K562 (cell line): ENCODE results near the gene BCORL1.

Source experiments
- EP300 ChIP-seq: IDR thresholded peaks from 2 replicates; pipeline ENCODE4 v1.6.1; 2012; ENCODE audit warnings: low read length, improper control_type of control experiment
- MCM3 ChIP-seq: fragments of 450-650 bp; IDR thresholded peaks from 2 replicates; pipeline ENCODE4 v1.6.1; 2016
- PCBP1 ChIP-seq: fragments of 200-400 bp; formaldehyde crosslinking; IDR thresholded peaks from 2 replicates; pipeline ENCODE4 v1.6.1; 2018; ENCODE audit warnings: mild to moderate bottlenecking, low read depth, low read length; ENCODE audit not compliant: poor library complexity, severe bottlenecking
- POLR2A ChIP-seq: fragments of 450-650 bp; conservative IDR thresholded peaks from 2 replicates; pipeline ENCODE4 v1.6.1; 2016
- SMAD3 ChIP-seq: fragments of 450-650 bp; formaldehyde crosslinking; conservative IDR thresholded peaks from 2 replicates; pipeline ENCODE4 v1.4.0; 2020; ENCODE audit warnings: mild to moderate bottlenecking
- TAF1 ChIP-seq: IDR thresholded peaks from 2 replicates; pipeline ENCODE4 v1.6.1; 2011; ENCODE audit warnings: mild to moderate bottlenecking, low read length, moderate library complexity; ENCODE audit not compliant: insufficient read depth, control insufficient read depth, severe bottlenecking; ENCODE audit errors: extremely low read depth
- TEAD2 ChIP-seq: fragments of 450-650 bp; IDR thresholded peaks from 2 replicates; pipeline ENCODE4 v1.6.1; 2016; ENCODE audit warnings: missing genetic modification characterization, control low read depth, missing compliant biosample characterization
- ZNF354B ChIP-seq: fragments of 250-450 bp; sonication (Bioruptor Pico); IDR thresholded peaks from 2 replicates; pipeline ENCODE4 v1.4.0; 2020
- TF ChIP-seq, protein P1 (sequence below): fragments of 250-450 bp; sonication (Bioruptor Pico); IDR thresholded peaks from 2 replicates; pipeline ENCODE4 v1.5.0; 2021; ENCODE audit warnings: mild to moderate bottlenecking, borderline replicate concordance
- TF ChIP-seq, protein P2 (sequence below): fragments of 450-650 bp; IDR thresholded peaks from 2 replicates; pipeline ENCODE4 v1.6.1; 2016; ENCODE audit warnings: antibody characterized with exemption
- TF ChIP-seq, protein P3 (sequence below): sonication (generic); formaldehyde crosslinking; IDR thresholded peaks from 2 replicates; pipeline ENCODE4 v1.9.0; 2022; ENCODE audit warnings: mild to moderate bottlenecking, missing genetic modification reagents
- TF ChIP-seq, protein P4 (sequence below), 3 experiments: fragments of 200-800 bp in 1 of 3; fragments of 250-450 bp in 1 of 3; fragments of 450-650 bp in 1 of 3; sonication (Bioruptor Pico) in 1 of 3; sonication (Bioruptor generic) in 1 of 3; formaldehyde crosslinking in 1 of 3; IDR thresholded peaks; 2 replicates each; pipeline versions ENCODE4 v1.6.1 to v1.8.0; 2016 to 2022; ENCODE audit warnings: mild to moderate bottlenecking in 2 of 3, missing genetic modification characterization in 2 of 3, missing compliant biosample characterization in 1 of 3, moderate library complexity in 1 of 3
- TF ChIP-seq, protein P5 (sequence below): sonication (generic); formaldehyde crosslinking; IDR thresholded peaks from 2 replicates; pipeline ENCODE4 v1.8.0; 2023; ENCODE audit warnings: mild to moderate bottlenecking, missing genetic modification reagents
- TF ChIP-seq, protein P6 (sequence below): IDR thresholded peaks from 2 replicates; pipeline ENCODE4 v1.6.1; 2012; ENCODE audit warnings: low read depth, low read length, improper control_type of control experiment, borderline replicate concordance

DNA sequence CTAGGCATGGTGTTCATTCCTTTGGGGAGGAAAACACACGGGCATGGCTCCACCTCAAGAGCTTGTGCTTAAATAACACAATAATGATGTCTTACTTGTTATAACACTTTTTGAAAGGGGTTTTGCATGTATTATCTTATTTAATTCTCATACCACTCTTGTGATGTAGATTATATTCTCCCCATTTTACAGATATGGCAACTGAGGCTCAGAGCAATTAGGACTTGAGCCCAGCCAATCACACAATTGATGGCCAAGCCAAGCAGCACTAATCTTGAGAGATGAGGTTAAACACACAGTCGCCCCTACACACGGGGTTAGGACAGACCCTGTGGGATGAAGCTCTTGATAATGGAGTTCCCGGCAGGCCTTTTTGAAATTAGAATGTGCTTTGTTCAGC, 45.1 kb downstream of the BCORL1 start:
- TF ChIP-seq, protein P1, sequence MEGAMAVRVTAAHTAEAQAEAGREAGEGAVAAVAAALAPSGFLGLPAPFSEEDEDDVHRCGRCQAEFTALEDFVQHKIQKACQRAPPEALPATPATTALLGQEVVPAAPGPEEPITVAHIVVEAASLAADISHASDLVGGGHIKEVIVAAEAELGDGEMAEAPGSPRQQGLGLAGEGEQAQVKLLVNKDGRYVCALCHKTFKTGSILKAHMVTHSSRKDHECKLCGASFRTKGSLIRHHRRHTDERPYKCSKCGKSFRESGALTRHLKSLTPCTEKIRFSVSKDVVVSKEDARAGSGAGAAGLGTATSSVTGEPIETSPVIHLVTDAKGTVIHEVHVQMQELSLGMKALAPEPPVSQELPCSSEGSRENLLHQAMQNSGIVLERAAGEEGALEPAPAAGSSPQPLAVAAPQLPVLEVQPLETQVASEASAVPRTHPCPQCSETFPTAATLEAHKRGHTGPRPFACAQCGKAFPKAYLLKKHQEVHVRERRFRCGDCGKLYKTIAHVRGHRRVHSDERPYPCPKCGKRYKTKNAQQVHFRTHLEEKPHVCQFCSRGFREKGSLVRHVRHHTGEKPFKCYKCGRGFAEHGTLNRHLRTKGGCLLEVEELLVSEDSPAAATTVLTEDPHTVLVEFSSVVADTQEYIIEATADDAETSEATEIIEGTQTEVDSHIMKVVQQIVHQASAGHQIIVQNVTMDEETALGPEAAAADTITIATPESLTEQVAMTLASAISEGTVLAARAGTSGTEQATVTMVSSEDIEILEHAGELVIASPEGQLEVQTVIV = no peak
- TF ChIP-seq PCBP1 = no peak
- no peak for TF ChIP-seq ZNF354B (CRISPR knock-in tag)
- TF ChIP-seq, protein P2, sequence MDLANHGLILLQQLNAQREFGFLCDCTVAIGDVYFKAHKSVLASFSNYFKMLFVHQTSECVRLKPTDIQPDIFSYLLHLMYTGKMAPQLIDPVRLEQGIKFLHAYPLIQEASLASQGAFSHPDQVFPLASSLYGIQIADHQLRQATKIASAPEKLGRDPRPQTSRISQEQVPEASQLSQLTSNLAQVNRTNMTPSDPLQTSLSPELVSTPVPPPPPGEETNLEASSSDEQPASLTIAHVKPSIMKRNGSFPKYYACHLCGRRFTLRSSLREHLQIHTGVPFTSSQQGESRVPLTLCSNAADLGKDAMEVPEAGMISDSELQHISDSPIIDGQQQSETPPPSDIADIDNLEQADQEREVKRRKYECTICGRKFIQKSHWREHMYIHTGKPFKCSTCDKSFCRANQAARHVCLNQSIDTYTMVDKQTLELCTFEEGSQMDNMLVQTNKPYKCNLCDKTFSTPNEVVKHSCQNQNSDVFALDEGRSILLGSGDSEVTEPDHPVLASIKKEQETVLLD = no peak
- TF ChIP-seq, protein P3, sequence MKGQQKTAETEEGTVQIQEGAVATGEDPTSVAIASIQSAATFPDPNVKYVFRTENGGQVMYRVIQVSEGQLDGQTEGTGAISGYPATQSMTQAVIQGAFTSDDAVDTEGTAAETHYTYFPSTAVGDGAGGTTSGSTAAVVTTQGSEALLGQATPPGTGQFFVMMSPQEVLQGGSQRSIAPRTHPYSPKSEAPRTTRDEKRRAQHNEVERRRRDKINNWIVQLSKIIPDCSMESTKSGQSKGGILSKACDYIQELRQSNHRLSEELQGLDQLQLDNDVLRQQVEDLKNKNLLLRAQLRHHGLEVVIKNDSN (CRISPR knock-in tag) = no peak
- TF ChIP-seq SMAD3 (CRISPR knock-in tag) = no peak
- TF ChIP-seq, protein P4, sequence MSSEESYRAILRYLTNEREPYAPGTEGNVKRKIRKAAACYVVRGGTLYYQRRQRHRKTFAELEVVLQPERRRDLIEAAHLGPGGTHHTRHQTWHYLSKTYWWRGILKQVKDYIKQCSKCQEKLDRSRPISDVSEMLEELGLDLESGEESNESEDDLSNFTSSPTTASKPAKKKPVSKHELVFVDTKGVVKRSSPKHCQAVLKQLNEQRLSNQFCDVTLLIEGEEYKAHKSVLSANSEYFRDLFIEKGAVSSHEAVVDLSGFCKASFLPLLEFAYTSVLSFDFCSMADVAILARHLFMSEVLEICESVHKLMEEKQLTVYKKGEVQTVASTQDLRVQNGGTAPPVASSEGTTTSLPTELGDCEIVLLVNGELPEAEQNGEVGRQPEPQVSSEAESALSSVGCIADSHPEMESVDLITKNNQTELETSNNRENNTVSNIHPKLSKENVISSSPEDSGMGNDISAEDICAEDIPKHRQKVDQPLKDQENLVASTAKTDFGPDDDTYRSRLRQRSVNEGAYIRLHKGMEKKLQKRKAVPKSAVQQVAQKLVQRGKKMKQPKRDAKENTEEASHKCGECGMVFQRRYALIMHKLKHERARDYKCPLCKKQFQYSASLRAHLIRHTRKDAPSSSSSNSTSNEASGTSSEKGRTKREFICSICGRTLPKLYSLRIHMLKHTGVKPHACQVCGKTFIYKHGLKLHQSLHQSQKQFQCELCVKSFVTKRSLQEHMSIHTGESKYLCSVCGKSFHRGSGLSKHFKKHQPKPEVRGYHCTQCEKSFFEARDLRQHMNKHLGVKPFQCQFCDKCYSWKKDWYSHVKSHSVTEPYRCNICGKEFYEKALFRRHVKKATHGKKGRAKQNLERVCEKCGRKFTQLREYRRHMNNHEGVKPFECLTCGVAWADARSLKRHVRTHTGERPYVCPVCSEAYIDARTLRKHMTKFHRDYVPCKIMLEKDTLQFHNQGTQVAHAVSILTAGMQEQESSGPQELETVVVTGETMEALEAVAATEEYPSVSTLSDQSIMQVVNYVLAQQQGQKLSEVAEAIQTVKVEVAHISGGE (CRISPR knock-in tag; IDR thresholded peaks at IDR 0.05) = no peak
- TF ChIP-seq TEAD2 (tag) = no peak
- TF ChIP-seq, protein P5, sequence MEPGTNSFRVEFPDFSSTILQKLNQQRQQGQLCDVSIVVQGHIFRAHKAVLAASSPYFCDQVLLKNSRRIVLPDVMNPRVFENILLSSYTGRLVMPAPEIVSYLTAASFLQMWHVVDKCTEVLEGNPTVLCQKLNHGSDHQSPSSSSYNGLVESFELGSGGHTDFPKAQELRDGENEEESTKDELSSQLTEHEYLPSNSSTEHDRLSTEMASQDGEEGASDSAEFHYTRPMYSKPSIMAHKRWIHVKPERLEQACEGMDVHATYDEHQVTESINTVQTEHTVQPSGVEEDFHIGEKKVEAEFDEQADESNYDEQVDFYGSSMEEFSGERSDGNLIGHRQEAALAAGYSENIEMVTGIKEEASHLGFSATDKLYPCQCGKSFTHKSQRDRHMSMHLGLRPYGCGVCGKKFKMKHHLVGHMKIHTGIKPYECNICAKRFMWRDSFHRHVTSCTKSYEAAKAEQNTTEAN (CRISPR knock-in tag) = no peak
- TF ChIP-seq, protein P6, sequence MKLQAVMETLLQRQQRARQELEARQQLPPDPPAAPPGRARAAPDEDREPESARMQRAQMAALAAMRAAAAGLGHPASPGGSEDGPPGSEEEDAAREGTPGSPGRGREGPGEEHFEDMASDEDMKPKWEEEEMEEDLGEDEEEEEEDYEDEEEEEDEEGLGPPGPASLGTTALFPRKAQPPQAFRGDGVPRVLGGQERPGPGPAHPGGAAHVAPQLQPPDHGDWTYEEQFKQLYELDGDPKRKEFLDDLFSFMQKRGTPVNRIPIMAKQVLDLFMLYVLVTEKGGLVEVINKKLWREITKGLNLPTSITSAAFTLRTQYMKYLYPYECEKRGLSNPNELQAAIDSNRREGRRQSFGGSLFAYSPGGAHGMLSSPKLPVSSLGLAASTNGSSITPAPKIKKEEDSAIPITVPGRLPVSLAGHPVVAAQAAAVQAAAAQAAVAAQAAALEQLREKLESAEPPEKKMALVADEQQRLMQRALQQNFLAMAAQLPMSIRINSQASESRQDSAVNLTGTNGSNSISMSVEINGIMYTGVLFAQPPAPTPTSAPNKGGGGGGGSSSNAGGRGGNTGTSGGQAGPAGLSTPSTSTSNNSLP = no peak
- TF ChIP-seq MCM3 = no peak
- no peak for TF ChIP-seq EP300
- no peak for TF ChIP-seq POLR2A
- no peak for TF ChIP-seq TAF1
